Measurements from ENCODE around the gene CDH13.

DNA sequence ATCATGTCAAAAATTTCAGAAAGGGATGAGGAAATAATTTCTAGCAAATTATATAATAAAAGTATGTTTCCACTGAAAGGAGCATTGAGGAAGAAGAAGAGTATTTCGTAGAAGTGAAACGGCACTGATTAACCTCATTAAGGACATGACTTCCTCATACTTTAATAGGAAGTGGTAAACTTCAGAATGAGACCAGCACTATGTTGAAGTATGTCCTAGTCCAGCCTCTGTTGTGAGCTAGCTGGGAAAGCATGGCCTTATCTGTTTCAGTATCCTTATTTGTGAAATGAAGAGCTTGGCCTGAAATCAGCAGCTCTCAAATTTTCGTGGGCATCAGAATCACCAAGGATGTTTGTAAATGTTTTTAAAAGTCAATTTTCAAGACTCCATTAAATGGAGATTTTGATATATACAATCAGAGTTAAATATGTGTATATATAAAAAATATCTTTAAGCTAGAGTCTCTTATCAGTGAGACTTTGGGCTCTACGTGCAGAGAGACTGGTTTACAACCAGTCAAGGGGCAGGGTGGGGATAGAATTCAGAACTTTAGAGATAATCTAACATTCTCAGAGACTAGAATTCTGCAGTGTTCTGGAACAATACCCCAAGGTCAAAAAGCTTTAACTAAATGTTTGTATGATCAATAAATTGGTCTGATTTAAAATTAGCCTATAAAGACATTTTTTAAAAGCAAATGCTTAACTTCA, 365.4 kb downstream of the CDH13 start:
- TF ChIP-seq, protein P1, sequence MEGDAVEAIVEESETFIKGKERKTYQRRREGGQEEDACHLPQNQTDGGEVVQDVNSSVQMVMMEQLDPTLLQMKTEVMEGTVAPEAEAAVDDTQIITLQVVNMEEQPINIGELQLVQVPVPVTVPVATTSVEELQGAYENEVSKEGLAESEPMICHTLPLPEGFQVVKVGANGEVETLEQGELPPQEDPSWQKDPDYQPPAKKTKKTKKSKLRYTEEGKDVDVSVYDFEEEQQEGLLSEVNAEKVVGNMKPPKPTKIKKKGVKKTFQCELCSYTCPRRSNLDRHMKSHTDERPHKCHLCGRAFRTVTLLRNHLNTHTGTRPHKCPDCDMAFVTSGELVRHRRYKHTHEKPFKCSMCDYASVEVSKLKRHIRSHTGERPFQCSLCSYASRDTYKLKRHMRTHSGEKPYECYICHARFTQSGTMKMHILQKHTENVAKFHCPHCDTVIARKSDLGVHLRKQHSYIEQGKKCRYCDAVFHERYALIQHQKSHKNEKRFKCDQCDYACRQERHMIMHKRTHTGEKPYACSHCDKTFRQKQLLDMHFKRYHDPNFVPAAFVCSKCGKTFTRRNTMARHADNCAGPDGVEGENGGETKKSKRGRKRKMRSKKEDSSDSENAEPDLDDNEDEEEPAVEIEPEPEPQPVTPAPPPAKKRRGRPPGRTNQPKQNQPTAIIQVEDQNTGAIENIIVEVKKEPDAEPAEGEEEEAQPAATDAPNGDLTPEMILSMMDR (IDR thresholded peaks at IDR 0.05 in 4 of 5, conservative IDR thresholded peaks at IDR 0.05 in 1 of 5) = no peak
- TF ChIP-seq POLR2A (IDR thresholded peaks at IDR 0.05) = no peak
